Glutamatergic neuron (in vitro differentiated cells): ENCODE measurements around the gene C1orf74. TPM values are rescaled to one million over a fixed set of nuclear protein-coding genes. Genes with fewer than 3 reads are reported as not detected.

Experiments used
- DNase-seq: peaks from one replicate; pipeline ENCODE4 v3.0.0; 2022
- H3K27ac Mint-ChIP-seq: one replicate; pipeline ENCODE4 v1.8.0; 2020; ENCODE audit warnings: mild to moderate bottlenecking, mixed read lengths, inconsistent platforms; ENCODE audit not compliant: unreplicated experiment
- H3K27me3 Mint-ChIP-seq: one replicate; pipeline ENCODE4 v1.8.0; 2020; ENCODE audit warnings: mild to moderate bottlenecking, moderate library complexity, mixed read lengths, inconsistent platforms; ENCODE audit not compliant: unreplicated experiment
- H3K36me3 Mint-ChIP-seq: one replicate; pipeline ENCODE4 v1.8.0; 2020; ENCODE audit warnings: mild to moderate bottlenecking, mixed read lengths, inconsistent platforms; ENCODE audit not compliant: unreplicated experiment
- H3K4me1 Mint-ChIP-seq: one replicate; pipeline ENCODE4 v1.8.0; 2020; ENCODE audit warnings: mild to moderate bottlenecking, low read depth, mixed read lengths, inconsistent platforms; ENCODE audit not compliant: unreplicated experiment
- H3K4me3 Mint-ChIP-seq: one replicate; pipeline ENCODE4 v1.8.0; 2020; ENCODE audit warnings: mild to moderate bottlenecking, mixed read lengths, inconsistent platforms; ENCODE audit not compliant: unreplicated experiment
- H3K9me3 Mint-ChIP-seq: one replicate; pipeline ENCODE4 v1.8.0; 2020; ENCODE audit warnings: mild to moderate bottlenecking, moderate library complexity, mixed read lengths, inconsistent platforms; ENCODE audit not compliant: unreplicated experiment
- total RNA-seq: library from RNA; stranded (reverse); fragmentation: NEBNext Ultra II Directional; extraction: Animal tissue kit (Norgen Biotek cat#: 25700); gene quantifications from one replicate; pipeline ENCODE4 v1.2.1, GENCODE V29; 2021; ENCODE audit not compliant: unreplicated experiment
- TF ChIP-seq, protein P1 (sequence below): fragments of 200-600 bp; sonication (generic); IDR thresholded peaks from one replicate; pipeline ENCODE4 v1.5.0; 2021; ENCODE audit not compliant: partially characterized antibody, unreplicated experiment

C1orf74 gene
- total RNA-seq, 1 donor from 2014 or later: 2.3 TPM

DNA sequence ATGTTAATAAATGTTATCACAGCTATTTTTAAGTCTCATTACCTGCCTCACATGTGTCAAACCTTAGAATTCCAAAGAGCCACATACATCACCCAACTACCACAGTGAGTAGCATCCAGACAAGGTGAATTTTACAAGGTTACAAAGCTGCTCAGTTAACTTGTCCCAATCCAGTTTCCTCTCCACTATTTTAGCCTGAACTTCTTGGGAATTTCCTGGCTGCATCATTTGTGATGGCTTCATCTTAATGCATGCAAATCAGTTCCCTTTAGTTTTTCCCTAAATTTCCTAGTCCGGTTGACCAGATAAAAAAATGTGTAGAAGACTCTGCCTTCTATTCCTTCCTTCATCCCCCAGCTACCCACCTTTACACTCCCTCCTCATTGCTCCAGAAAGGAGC, 29.1 kb downstream of the C1orf74 start:
- no peaks in the 10 kb centered on the region for H3K36me3 Mint-ChIP-seq
- H3K4me3 Mint-ChIP-seq: no peak overlapping the region
- DNase-seq: no peak
- H3K4me1 Mint-ChIP-seq: no peaks in the 10 kb centered on the region
- H3K27me3 Mint-ChIP-seq: no peaks in the 10 kb centered on the region
- H3K9me3 Mint-ChIP-seq: peaks cover 2% of the 10 kb centered on the region
- TF ChIP-seq, protein P1, sequence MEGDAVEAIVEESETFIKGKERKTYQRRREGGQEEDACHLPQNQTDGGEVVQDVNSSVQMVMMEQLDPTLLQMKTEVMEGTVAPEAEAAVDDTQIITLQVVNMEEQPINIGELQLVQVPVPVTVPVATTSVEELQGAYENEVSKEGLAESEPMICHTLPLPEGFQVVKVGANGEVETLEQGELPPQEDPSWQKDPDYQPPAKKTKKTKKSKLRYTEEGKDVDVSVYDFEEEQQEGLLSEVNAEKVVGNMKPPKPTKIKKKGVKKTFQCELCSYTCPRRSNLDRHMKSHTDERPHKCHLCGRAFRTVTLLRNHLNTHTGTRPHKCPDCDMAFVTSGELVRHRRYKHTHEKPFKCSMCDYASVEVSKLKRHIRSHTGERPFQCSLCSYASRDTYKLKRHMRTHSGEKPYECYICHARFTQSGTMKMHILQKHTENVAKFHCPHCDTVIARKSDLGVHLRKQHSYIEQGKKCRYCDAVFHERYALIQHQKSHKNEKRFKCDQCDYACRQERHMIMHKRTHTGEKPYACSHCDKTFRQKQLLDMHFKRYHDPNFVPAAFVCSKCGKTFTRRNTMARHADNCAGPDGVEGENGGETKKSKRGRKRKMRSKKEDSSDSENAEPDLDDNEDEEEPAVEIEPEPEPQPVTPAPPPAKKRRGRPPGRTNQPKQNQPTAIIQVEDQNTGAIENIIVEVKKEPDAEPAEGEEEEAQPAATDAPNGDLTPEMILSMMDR: no peak
- H3K27ac Mint-ChIP-seq: no peak overlapping the region

- Mint-ChIP-seq H3K4me3 (no peak overlapping the region), H3K4me1 (no peaks in the 10 kb centered on the region), H3K27ac (no peak overlapping the region), H3K27me3 (no peaks in the 10 kb centered on the region), H3K36me3 (no peaks in the 10 kb centered on the region), H3K9me3 (peaks cover 2% of the 10 kb centered on the region)
- no peak for DNase-seq
- TF ChIP-seq, protein P1: no peak
Observed at GRCh38 chr1:209752890-209753289, 31.5 kb downstream of the C1orf74 start.

- TF ChIP-seq, protein P1: no peak
- H3K9me3 Mint-ChIP-seq: peaks cover 2% of the 10 kb centered on the region
- no peak overlapping the region for H3K4me3 Mint-ChIP-seq
- DNase-seq: no peak
- H3K4me1 Mint-ChIP-seq: peaks cover 3% of the 10 kb centered on the region
- H3K36me3 Mint-ChIP-seq: no peaks in the 10 kb centered on the region
- H3K27me3 Mint-ChIP-seq: no peaks in the 10 kb centered on the region
- H3K27ac Mint-ChIP-seq: no peak overlapping the region
Observed at GRCh38 chr1:209751627-209752231, 32.6 kb downstream of the C1orf74 start.

DNA sequence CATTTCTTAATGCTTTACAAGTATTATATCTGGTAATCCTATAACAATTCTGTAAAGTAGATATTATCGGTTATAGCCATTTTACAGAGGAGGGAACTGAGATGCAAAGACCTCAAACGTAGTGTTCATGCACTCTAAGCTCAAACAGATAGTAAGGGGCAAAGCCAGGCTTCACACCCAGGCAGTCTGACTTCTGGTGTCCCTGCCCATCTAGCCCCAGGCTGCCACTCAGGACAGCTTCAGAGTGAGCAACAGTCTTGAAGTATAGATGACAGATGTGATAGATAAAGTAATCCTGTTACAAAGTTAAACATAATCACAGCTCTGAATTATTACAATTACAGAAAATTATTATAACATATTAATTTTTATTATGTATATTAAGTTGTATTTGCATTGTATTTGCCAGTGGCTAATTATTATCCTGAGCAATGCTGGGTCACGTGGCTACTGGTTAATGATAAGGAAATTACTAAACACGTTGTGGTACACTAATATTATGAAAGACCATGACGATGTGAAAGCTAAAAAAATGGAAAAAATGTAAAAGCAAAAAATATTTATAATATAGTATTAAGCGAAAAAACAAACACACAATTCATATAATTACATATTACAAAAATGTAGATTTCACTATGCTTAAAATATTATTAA, 34.6 kb downstream of the C1orf74 start:
- TF ChIP-seq, protein P1: no peak
- DNase-seq: no peak
- H3K36me3 Mint-ChIP-seq: no peaks in the 10 kb centered on the region
- H3K9me3 Mint-ChIP-seq: peaks cover 2% of the 10 kb centered on the region
- no peaks in the 10 kb centered on the region for H3K27me3 Mint-ChIP-seq
- H3K27ac Mint-ChIP-seq: no peak overlapping the region
- peaks cover 11% of the 10 kb centered on the region for H3K4me1 Mint-ChIP-seq
- no peak overlapping the region for H3K4me3 Mint-ChIP-seq

DNA sequence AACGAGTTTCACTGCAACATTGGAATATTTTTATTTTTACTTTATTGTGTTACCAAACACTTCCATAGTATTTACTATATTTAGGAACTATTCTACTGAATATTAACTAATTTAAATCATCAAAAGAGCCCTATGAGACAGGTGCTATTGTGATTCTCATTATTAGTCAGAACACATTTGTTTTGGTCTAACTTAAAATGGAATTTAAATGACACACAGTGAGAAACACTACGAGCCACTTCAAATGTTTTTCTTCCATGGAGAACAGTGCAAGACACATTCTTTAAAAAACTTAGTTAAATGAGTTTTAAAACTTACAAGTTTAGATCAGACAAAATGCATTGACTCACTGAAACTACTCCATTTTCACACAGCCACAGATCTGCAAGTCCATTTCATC, 35.2 kb downstream of the C1orf74 start:
- Mint-ChIP-seq H3K27ac (no peak overlapping the region), H3K4me3 (no peak overlapping the region), H3K36me3 (no peaks in the 10 kb centered on the region), H3K4me1 (peaks cover 11% of the 10 kb centered on the region), H3K27me3 (no peaks in the 10 kb centered on the region), H3K9me3 (peaks cover 2% of the 10 kb centered on the region)
- no peak for DNase-seq
- TF ChIP-seq, protein P1: no peak
